ENCODE data around the gene FAM193B.
A peak's percentile ranks its signal among the peaks of the same experiment; 100 is the strongest.

Gene FAM193B

GRCh38 chr5:177495243-177496060, 58.9 kb downstream of the FAM193B start:
- H3K27me3 ChIP-seq, result no peaks in the 10 kb centered on the region
- peaks cover 33% of the 10 kb centered on the region for H3K4me1 ChIP-seq
- H3K36me3 ChIP-seq, result peaks cover 16% of the 10 kb centered on the region
- no peak for TF ChIP-seq CTCF (IDR thresholded peaks at IDR 0.05; ENCODE audit: low read depth, low read length)
- DNase-seq, result peak; percentile 63
- peak overlapping the region; percentile 75 for H3K4me3 ChIP-seq (ENCODE audit: low read depth, low read length)
- no peaks in the 10 kb centered on the region for H3K9me3 ChIP-seq

- Histone ChIP-seq H3K9me3 (no peaks in the 10 kb centered on the region), H3K4me1 (peaks cover 37% of the 10 kb centered on the region), H3K36me3 (peaks cover 16% of the 10 kb centered on the region), H3K27me3 (no peaks in the 10 kb centered on the region), H3K4me3 (ENCODE audit: low read depth, low read length) (no peak overlapping the region)
- peak; percentile 69 for DNase-seq
- peak; percentile 23; the same call in 1 of the 2 replicates for TF ChIP-seq CTCF (IDR thresholded peaks at IDR 0.05; ENCODE audit: low read depth, low read length)
Observed at GRCh38 chr5:177494346-177495195, 59.8 kb downstream of the FAM193B start.

GRCh38 chr5:177493795-177494345, 60.5 kb downstream of the FAM193B start:
- no peak overlapping the region for H3K4me3 ChIP-seq (ENCODE audit: low read depth, low read length)
- peaks cover 17% of the 10 kb centered on the region for H3K36me3 ChIP-seq
- DNase-seq, result no peak
- peaks cover 37% of the 10 kb centered on the region for H3K4me1 ChIP-seq
- no peak for TF ChIP-seq CTCF (IDR thresholded peaks at IDR 0.05; ENCODE audit: low read depth, low read length)
- no peaks in the 10 kb centered on the region for H3K9me3 ChIP-seq
- no peaks in the 10 kb centered on the region for H3K27me3 ChIP-seq

DNA sequence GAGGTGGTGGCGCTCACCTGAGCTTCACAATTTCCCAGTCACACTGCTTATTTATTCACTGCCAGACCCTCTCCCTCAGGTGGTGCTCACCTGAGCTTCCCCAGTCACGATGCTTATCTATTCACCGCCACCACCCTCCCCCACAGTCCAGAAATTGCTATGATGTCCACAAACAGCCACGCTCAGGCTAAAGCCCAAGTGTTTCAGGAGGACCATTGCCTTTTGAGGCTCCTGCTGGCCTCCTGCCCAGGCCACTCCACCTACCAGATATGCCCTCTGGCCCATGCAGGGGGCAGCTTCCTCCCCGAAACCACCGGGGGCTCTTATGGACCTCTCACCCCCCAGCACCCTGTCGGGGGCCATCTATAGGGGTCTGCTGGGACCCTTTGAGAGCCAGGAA, 61.5 kb downstream of the FAM193B start:
- Histone ChIP-seq H3K9me3 (no peaks in the 10 kb centered on the region), H3K27me3 (no peaks in the 10 kb centered on the region), H3K4me3 (ENCODE audit: low read depth, low read length) (no peak overlapping the region), H3K36me3 (peaks cover 24% of the 10 kb centered on the region), H3K4me1 (peaks cover 29% of the 10 kb centered on the region)
- no peak for TF ChIP-seq CTCF (IDR thresholded peaks at IDR 0.05; ENCODE audit: low read depth, low read length)
- no peak for DNase-seq

DNA sequence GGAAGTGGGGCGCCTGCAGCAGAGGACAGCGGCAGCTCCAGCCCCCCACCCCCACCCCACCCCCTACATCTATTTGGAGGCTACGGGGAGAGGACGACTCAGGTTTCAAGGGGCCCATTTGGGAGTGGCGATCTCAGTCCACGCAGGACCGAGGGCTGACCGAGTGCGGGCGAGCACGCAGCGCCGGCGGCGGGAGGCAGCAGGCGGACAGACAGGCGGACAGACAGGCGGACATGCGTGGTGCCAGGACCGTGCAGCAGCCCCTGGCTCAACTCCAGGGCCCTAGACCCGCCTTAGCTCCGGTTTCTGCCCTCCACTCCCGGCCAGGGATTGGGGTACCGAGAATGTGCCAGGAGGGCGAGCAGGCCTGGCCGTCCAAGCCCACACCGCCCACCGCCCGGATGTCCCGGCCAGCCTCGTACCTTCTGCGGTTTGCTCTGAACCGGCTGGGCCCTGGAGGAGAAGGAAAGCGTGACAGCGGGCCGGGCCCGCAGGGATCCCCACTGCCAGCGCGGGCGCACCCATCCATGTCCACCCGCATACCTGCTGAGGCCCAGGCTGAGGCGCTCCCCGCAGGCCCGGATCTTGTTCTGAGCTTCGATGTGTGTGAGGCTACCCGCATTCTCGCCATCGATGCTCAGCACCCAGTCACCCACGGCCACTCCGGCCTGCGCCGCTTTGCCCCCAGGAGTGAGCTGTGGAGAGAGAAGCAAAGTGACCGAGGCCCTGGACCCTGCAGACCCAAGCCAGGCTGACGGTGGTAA, 62.2 kb downstream of the FAM193B start:
- peaks cover 31% of the 10 kb centered on the region for H3K36me3 ChIP-seq
- peaks cover 29% of the 10 kb centered on the region for H3K4me1 ChIP-seq
- H3K27me3 ChIP-seq, result no peaks in the 10 kb centered on the region
- H3K9me3 ChIP-seq, result no peaks in the 10 kb centered on the region
- H3K4me3 ChIP-seq (ENCODE audit: low read depth, low read length), result no peak overlapping the region
- DNase-seq, result no peak
- TF ChIP-seq CTCF (IDR thresholded peaks at IDR 0.05; ENCODE audit: low read depth, low read length), result no peak

Data from BE2C (cell line).